ENCODE data around the gene ADGRL3. TPM values are rescaled to one million over a fixed set of nuclear protein-coding genes. Genes with fewer than 3 reads are reported as not detected.

ADGRL3 gene
- total and polyA plus RNA-seq, 4 donors, result 0.07 to 1.7 (median 0.82) TPM

- WGBS, result 95% methylated on average over 2 of the region's 2 CpGs
Observed at GRCh38 chr4:61675464-61675863, 475.3 kb downstream of the ADGRL3 start.

More at GRCh38 chr4:61675464-61675863, 475.3 kb downstream of the ADGRL3 start:
- DNase-seq (ENCODE audit: low spot score), result no peak
- H3K27me3 ChIP-seq (ENCODE audit: control insufficient read depth in 4 of 4, insufficient read depth in 4 of 4, low read length in 3 of 4), result no peaks in the 10 kb centered on the region
- H3K9me3 ChIP-seq (ENCODE audit: control insufficient read depth in 4 of 4, low read length in 3 of 4), result peaks cover 0 to 5% (median 4%) of the 10 kb centered on the region in 4 donors
- no peak overlapping the region for H3K27ac ChIP-seq (ENCODE audit: low read depth in 1 of 2, low read length in 2 of 2)
- H3K9ac ChIP-seq (ENCODE audit: low read depth in 1 of 2, low read length in 2 of 2), result no peak overlapping the region
- H3K36me3 ChIP-seq (ENCODE audit: control insufficient read depth in 4 of 4, insufficient read depth in 3 of 4, low read depth in 1 of 4, low read length in 3 of 4), result no peaks in the 10 kb centered on the region
- TF ChIP-seq ATF3 (IDR thresholded peaks at IDR 0.05) (no peak), TAF1 (conservative IDR thresholded peaks at IDR 0.05) (no peak), SP1 (IDR thresholded peaks at IDR 0.05) (no peak), MAX (IDR thresholded peaks at IDR 0.05) (no peak), JUND (IDR thresholded peaks at IDR 0.05) (no peak), REST (IDR thresholded peaks at IDR 0.05) (no peak), FOXA2 (IDR thresholded peaks at IDR 0.05) (no peak), EGR1 (IDR thresholded peaks at IDR 0.05; ENCODE audit: low read depth in 2 of 2) (no peak), RXRA (IDR thresholded peaks at IDR 0.05) (no peak), CTCF (IDR thresholded peaks at IDR 0.05; ENCODE audit: low read depth, low read length, missing input control) (no peak), HNF4G (IDR thresholded peaks at IDR 0.05) (no peak), RAD21 (IDR thresholded peaks at IDR 0.05) (no peak), NR2F2 (IDR thresholded peaks at IDR 0.05) (no peak), ZBTB33 (IDR thresholded peaks at IDR 0.05) (no peak), FOXA1 (IDR thresholded peaks at IDR 0.05) (no peak), YY1 (IDR thresholded peaks at IDR 0.05) (no peak), HNF4A (conservative IDR thresholded peaks at IDR 0.05) (no peak)
- H3K4me1 ChIP-seq (ENCODE audit: control insufficient read depth in 4 of 4, insufficient read depth in 4 of 4, low read length in 3 of 4), result no peaks in the 10 kb centered on the region
- H3K4me3 ChIP-seq (ENCODE audit: low read depth in 1 of 3, low read length in 3 of 3), result no peak overlapping the region

Measured in liver (tissue), 9 donors.